IPS DF 4.7 (cell line): Measurements from ENCODE around the gene ZCCHC3.
"Not testable (repeated sequence)": the region's sequence is repeated elsewhere in the genome, so short reads cannot be mapped to it uniquely, and the experiment has no call there.

Experiments used
- DNase-seq: peaks from one replicate; pipeline ENCODE4 v3.0.0-alpha.2; 2013; ENCODE audit warnings: low spot score; ENCODE audit errors: extremely low read depth

The ZCCHC3 gene, protein sequence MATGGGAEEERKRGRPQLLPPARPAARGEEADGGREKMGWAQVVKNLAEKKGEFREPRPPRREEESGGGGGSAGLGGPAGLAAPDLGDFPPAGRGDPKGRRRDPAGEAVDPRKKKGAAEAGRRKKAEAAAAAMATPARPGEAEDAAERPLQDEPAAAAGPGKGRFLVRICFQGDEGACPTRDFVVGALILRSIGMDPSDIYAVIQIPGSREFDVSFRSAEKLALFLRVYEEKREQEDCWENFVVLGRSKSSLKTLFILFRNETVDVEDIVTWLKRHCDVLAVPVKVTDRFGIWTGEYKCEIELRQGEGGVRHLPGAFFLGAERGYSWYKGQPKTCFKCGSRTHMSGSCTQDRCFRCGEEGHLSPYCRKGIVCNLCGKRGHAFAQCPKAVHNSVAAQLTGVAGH

DNA sequence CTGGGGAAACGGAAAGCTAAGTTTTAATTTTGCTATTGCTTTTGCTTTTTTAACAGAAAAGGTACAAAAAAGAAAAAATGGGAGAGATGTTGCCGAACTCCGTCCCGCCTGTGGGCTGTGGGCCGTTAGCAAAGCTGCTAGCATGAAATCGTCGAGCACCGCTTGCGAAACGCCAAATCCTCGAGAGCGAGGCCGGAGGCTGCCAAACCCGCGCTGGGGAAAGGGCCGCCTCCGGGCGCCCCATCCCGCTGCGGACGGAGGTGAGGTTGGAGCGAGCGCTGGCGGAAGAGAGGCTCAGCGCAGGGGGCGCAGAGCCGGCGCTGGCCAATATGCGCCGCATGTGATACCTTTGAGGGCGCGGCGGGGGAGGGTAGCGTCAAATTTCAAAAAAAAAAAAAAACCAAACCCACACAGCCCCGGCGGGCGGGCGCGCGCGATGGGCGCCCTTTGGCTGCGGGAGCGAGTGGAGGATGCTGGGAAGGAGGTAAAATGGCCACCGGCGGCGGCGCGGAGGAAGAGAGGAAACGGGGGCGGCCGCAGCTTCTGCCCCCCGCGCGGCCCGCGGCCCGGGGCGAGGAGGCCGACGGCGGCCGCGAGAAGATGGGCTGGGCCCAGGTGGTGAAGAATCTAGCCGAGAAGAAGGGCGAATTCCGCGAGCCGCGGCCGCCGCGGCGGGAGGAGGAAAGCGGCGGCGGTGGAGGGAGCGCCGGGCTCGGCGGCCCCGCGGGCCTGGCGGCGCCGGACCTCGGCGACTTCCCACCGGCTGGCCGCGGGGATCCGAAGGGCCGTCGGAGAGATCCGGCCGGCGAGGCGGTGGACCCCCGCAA, at the start of gene ZCCHC3:
Gene ZCCHC3, plus strand, starts transcription at position 473 of the 827 bp plus-strand sequence. Its CDS starts 17 bp downstream, at position 490.
- DNase-seq = peak; percentile 71

DNA sequence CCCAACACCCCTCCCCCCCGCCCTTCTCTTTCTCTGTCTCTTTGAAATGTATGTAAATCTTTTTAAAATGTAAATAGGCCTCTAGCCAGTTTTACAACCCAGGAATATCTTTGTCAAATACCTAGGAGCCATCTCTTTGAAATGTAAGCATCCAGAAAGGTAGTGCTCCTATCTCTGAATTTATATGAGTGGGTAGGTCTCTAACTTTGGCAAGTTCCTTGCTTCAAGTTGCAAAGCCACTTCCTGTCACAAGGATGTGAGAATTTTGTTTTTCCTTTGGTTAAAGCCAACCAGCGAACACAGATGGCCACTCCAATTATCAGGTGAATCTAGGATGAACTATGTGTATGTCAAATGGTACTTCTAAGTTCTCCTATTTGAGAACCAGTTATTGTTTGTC, 46.0 kb upstream of the ZCCHC3 start:
- peak; percentile 9 for DNase-seq

DNA sequence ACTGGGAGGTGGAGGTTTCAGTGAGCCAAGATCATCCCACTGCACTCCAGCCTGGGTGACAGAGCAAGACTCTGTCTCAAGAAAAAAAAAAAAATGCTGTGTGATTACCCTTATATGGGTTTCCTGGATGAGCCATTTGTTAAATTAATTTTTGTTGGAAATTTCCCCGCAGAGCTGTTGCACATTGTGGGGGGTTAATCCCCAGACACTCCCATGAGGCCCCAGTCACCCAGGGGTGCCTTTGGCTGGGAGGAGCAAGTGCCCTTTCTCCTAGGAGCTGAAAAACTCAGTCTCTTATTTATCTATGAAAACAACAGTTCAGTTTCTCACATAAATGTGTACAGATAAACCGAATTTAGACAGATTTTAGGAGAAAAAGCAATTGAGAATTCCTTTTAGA, 44.6 kb upstream of the ZCCHC3 start:
- DNase-seq = no peak

DNA sequence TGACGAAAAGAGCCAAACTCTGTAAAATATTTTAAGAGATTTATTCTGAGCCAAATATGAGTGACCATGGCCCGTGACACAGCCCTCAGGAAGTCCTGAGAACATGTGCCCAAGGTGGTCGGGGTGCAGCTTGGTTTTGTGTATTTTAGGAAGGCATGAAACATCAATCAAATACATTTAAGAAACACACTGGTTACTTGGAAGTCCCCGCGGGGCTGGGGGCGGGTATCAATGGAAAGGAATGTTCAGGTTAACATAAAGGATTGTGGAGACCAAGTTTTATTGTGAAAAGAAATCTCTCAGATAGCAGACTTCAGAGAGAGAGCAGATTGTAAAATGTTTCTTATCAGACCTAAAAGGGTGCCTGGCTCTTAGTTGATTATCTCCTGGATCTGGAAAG, 43.9 kb upstream of the ZCCHC3 start:
- DNase-seq = not testable (repeated sequence)

DNA sequence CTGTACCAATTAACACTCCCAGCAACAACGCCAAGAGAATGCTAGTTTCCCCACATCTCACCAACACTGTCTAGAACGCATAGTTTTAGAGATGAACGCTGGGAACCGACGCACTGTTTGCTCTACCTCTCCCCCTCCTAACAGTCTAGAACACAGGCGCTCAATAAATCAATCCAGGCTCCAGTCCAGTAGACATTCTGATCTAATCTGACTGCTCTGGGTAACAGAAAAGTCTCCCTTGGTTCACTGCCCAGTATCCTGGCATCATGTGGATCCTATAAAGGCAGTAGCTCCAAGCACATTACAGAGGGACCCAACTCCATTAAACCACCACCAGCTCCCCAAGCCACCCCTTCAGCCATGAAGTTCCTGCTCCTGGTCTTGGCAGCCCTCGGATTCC, 40.0 kb upstream of the ZCCHC3 start, which contains the start of gene DEFB132:
Gene DEFB132, plus strand, starts transcription at position 306 of the 400 bp plus-strand sequence. Its CDS starts 55 bp downstream, at position 361.
- no peak for DNase-seq

DNA sequence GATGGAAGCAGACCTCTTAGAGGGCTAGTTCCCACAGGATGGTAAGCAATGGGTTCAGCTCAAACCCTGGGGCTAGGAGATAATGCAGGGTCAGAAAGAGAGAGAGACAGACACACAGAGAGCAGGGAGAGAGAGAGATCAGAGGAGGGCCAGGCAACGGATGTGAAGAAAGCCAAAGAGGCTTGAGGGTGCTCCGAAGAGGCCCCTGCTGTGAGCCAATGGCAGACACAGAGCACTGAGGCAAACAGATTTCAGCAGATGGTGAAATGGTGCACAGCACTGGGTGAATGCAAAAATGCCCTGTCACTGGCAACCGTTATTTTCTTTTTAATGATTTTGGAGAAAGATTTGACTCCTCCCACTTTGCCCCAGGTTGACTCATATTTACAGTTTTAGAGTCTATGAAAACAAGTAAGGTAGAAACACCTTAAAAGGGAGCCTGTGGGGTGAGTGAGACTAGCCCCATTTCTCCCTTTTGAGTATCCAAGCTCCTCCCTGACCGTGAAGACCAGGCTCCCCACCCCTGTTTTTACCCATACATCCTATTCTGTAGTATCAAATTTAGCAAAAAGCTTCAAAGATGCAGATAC, 39.0 kb upstream of the ZCCHC3 start:
- no peak for DNase-seq

DNA sequence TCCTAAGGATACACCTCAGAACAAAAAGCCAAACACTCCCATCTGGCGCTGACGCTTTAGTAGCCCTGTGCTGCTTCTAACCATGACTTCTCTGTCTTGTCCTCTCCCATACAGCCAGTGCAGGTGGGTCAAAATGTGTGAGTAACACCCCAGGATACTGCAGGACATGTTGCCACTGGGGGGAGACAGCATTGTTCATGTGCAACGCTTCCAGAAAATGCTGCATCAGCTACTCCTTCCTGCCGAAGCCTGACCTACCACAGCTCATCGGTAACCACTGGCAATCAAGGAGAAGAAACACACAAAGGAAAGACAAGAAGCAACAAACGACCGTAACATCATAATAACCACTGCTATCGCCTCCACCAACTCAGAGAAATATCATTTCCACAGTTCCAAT, 38.4 kb upstream of the ZCCHC3 start:
- no peak for DNase-seq

DNA sequence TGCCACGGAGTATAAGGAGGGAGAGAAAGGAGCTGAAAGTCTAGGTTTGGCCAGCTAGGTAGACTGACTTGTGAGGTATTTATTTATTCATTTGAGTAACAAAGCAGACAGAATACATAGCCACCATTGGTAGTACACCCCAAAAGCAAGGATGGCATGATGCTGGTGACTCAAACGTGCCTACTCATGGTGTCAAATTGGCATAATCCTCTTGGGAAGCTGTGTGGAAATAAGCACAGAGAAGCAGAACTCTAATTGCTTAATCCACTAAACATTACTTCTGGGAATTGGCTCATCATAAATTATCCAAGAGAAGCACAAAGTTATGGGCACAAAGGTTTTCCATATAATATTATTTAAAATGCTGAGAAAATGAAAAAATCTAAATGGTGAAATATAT, 37.4 kb upstream of the ZCCHC3 start:
- DNase-seq = no peak

DNA sequence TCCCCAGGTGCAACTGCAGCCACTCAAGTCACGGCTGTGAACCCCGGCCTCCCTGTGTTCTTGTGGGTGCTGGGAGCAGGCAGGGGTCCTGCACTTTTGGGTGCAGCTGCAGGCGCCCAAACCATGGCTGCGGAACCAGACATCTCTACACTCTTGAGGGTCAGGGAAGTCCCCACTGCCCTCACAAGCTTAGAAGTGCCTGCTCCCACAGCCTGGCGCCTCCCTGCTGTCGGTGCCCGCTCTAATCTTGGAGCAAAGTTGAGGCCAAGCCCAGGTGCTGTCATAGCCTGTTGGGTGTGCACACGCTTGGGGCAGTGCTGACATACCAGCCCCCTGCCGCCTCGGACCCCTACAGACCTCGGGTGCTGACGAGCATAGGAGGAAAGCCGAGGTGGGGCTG, 33.7 kb upstream of the ZCCHC3 start:
- DNase-seq = no peak

DNA sequence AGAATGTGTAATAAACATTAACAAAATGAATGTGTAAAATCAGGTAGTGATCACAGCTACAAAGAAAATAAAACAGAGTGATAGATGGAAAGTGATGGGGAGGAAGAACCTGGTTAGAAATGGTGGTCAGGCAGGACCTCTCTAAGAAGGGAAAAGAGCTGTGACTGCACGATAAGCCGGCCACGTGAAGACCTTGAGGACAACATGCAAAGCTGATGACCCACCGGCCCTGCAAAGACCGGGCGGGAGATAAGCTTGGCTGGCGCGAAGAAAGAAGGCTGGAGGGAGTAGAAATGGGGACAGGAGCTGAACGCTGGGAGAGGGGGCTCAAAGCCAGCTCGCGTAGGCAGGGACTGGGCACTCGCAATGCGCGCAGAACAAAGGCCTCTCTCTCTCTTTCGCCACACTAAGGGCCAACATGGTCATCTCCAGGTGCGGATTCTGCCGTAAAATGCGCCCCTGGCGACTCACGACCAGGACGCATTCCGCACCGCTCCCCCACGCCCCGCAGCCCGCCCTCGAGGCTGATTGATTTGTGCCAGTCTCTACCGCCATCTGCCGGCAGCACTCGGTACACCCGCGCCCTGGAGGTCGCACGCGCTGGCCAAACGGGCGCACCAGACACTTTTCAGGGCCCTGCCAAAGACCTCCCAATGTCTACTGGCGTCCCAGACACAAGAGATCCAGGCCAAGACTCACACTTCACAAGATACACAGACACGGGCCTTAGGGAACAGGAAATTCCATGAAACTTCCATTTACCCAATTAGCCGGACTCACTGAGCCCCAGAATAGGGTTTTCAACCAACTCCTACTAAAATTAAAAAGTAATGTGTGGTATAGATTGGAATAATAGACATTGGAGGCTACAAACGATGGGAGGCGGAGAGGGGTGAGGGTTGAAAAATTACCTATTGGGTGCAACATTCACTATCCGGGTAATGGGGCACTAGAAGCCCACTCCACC, 30.5 kb upstream of the ZCCHC3 start:
- DNase-seq = peak; percentile 86

DNA sequence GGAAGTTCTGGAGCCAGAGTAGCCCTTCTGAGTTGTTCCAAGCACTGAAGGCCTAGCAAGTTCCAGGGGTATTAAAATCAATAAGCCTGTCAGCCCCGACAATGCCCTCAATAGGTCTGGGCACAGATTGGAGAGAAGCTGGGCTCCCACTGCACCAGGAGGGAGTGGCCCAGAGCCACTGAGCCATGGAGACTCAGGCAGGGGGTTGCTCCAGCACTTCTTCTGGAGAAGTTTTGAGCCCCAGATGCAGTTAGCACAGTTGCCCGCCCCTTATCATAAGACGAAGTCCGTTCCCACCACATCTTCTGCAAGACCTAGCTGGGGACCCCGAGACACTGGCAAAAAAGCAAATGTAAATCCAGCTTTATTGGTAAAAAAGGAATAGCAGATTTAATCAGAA, 26.9 kb upstream of the ZCCHC3 start:
- no peak for DNase-seq

DNA sequence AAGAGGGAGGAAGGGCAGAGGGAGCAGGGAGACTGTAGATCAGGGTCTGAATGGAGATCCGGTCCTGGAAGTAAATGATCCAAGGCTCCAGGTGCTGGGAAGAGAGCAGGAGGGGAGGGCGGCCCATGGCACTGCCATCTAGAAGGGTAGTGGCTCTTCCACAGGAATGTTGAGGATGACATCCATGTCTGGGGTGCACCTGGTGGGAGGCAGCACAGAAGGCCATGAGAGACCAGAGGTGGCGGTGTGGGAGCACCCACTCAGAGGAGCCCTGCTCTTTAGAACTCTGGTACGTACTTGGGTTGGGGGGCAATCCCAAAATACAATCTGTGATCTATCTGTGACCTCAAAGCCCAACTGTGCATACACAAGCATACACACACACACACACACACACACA, 26.3 kb upstream of the ZCCHC3 start:
- DNase-seq = no peak

DNA sequence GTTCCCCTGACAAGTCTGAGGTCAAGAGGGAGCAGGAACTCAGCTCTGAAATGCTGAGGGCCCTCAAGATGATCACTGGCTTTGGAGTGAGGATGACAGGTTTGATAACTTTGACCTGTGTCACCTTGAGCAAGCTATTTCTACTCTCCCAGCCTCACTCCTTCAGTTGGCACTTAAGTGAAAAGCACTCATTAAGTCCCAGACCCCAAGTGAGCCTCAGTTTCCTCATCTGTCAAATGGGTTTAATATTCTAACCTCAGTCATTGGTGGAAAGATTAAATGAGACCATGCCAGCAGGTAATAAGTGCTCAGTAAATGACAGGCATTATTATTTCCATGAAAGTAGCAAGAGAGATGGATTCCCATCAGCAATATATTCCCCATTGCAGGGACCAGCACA, 25.8 kb upstream of the ZCCHC3 start:
- DNase-seq = no peak

DNA sequence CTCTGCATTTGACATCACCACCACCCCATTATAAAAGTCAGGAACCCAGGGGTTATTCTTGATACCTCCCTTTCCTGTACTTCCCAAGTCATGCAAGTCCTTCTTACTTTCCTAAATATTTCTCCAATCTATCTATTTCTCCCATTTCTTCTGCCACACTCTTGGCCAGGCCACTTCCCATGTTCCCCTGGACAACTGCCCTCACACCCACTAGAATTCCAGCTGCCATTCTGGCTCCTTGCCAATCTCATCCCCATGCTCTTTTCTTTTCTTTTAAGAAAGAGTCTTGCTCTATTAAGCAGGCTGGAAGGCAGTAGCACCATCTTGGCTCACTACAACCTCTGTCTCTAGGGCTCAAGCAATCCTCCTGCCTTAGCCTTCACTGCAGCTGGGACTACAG, 24.7 kb upstream of the ZCCHC3 start:
- DNase-seq = no peak

DNA sequence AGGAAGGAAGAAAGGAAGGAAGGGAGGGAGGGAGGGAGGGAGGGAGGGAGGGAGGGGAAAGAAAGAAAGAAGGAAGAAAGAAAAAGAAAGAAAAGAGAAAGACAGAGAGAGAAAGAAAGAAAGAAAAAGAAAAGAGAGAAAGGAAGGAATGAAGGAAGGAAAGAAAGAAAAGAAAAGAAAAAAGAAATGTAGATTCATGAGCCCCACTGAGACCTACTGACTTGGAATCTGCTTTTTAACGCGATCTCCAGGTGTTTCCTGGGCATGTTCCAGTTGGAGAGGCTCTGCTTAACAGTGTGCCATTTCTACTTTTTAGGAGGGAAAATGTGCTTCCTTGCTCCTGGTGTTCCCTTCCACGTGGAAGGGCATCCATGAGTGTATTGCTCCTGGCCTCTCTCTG, 23.5 kb upstream of the ZCCHC3 start:
- no peak for DNase-seq

DNA sequence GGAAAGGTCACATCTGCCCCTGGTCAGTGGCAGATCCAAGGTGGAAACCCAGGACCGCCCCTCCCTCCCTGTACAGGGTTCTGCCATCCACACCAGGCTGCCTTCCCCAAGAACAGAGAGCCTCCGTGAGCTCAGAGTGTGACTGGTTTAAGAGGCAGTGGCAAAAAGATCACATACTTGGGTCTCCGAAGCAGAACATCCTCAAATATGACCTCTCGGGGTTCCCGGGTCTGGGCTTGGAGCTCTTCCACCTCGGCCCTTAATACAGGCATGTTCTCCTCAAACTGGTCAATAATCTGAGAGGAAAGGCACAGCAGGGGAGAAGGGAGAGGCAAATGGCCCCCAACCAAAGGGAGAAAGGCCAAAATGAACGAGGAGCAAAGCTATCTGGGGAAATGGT, 21.6 kb upstream of the ZCCHC3 start:
- DNase-seq = no peak

DNA sequence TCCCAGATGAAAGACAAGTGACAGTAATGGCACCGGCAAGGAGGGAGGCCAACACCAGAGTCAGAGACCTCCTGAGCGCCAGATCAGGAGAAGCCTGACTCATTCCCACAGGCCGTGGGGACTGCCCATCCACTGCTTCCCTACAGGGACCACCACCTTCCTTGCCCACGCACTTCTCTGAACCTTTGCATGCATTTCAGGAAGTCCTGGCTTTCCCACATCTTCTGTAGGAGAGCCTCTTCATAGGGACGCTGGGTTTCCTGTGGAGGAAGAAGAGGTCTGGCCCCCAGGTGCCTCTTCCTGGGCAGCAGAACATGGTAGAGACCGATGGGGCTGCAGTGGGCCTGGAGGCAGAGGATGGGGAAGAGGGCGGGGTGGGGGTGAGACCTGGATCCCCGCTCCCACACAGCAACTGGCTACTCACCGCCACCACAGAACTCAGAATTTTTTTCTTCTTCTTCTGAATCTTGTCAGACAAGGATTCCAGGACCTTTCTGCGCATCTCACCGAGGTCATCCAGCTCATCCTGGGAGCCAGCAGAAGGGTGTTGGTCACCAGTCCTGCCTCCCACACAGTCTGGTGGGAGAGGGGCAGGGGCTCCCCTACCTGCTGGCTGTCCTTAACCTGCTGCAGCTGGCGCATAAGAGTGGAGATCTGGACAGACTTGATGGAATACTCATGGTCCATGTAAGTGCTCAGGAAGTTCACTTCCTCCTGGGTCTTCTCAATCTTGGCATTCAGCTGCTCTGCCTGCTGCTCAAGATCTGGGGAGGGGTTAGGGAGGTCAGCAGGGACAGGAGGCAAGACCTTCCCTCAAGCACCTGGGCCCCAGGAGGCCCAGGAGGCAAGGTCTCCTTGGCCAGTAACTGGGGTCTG, 20.5 kb upstream of the ZCCHC3 start:
- DNase-seq = no peak

DNA sequence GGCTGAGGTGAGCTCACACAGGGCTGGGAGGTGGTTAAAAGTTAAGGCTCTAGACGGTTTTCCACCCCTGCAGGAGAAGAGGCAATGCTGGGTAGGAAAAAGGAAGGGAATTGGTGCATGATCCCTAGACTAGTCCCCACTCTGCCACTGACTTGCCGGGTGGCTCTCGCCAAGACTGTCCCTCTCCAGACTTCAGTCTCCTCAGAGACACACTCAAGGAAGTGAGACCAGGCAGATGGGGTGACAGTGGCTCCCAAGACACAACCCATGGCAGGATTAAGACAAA, 19.9 kb upstream of the ZCCHC3 start:
- no peak for DNase-seq

DNA sequence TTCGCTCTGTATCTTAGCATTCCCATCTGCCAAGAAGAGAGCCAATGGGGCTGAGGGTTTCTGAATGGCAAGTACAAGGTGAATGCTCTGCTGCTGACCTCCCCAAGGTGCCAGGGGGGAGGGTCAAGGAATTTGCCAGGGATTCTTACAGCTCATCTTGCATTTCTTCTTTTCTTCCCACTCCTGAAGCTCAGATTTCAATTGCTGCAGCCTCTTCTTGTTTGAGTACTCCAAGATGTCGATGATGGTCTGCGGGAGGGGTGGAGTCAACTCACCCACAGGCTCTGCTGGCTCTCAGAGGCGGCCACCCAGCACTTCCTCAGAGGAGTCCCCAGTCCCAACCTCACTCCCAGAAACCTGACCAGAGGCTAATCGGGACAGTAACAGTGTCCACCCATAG, 19.2 kb upstream of the ZCCHC3 start:
- DNase-seq = no peak
